H9 (cell line): ENCODE results near the gene LYRM7. TPM values are rescaled to one million over a fixed set of nuclear protein-coding genes. Genes with fewer than 3 reads are reported as not detected.
"Not testable (repeated sequence)": the region's sequence is repeated elsewhere in the genome, so short reads cannot be mapped to it uniquely, and the experiment has no call there.

Source experiments
- DNase-seq: peaks from one replicate; pipeline ENCODE4 v3.0.0-alpha.2; 2017
- H2AFZ ChIP-seq: one replicate; pipeline ENCODE4 v1.6.1; 2013; ENCODE audit warnings: mild to moderate bottlenecking, low read length, control low read depth, moderate library complexity
- H2AK5ac ChIP-seq: 2 replicates; pipeline ENCODE4 v1.6.1; 2013; ENCODE audit warnings: low read length, control low read depth, mixed read lengths; ENCODE audit not compliant: insufficient read length
- H2BK120ac ChIP-seq: one replicate; pipeline ENCODE4 v1.6.1; 2013; ENCODE audit warnings: low read depth, mild to moderate bottlenecking, low read length, control low read depth, inconsistent platforms; ENCODE audit not compliant: poor library complexity, severe bottlenecking
- H2BK12ac ChIP-seq: 2 replicates; pipeline ENCODE4 v1.6.1; 2013; ENCODE audit warnings: low read length, control low read depth, mixed read lengths, low read depth; ENCODE audit not compliant: insufficient read length
- H2BK15ac ChIP-seq: 2 replicates; pipeline ENCODE4 v1.6.1; 2013; ENCODE audit warnings: low read depth, low read length, control low read depth
- H2BK20ac ChIP-seq: one replicate; pipeline ENCODE4 v1.6.1; 2013; ENCODE audit warnings: low read depth, mild to moderate bottlenecking, low read length, control low read depth, inconsistent platforms; ENCODE audit not compliant: poor library complexity, severe bottlenecking
- H2BK5ac ChIP-seq: 2 replicates; pipeline ENCODE4 v1.6.1; 2013; ENCODE audit warnings: low read length, control low read depth, mixed read lengths; ENCODE audit not compliant: insufficient read length
- H3K14ac ChIP-seq: 2 replicates; pipeline ENCODE4 v1.6.1; 2013; ENCODE audit warnings: low read length, control low read depth; ENCODE audit not compliant: insufficient read depth
- H3K18ac ChIP-seq: 2 replicates; pipeline ENCODE4 v1.6.1; 2013; ENCODE audit warnings: low read depth, mild to moderate bottlenecking, mixed read lengths, low read length, control low read depth; ENCODE audit not compliant: insufficient read length
- H3K23ac ChIP-seq: 2 replicates; pipeline ENCODE4 v1.6.1; 2013; ENCODE audit warnings: low read length, control low read depth, mixed read lengths, low read depth; ENCODE audit not compliant: insufficient read length
- H3K23me2 ChIP-seq: 2 replicates; pipeline ENCODE4 v1.6.1; 2013; ENCODE audit warnings: low read depth, mild to moderate bottlenecking, mixed read lengths, low read length, control low read depth; ENCODE audit not compliant: insufficient read length, poor library complexity, severe bottlenecking
- H3K27ac ChIP-seq: 2 replicates; pipeline ENCODE4 v1.5.1; 2013; ENCODE audit warnings: low read length, control low read depth, mixed read lengths, low read depth; ENCODE audit not compliant: insufficient read length
- H3K27me3 ChIP-seq: 2 replicates; pipeline ENCODE4 v1.6.1; 2013; ENCODE audit warnings: low read length, control low read depth, inconsistent platforms; ENCODE audit not compliant: insufficient read depth
- H3K4ac ChIP-seq: 2 replicates; pipeline ENCODE4 v1.6.1; 2013; ENCODE audit warnings: low read depth, mild to moderate bottlenecking, control low read depth, inconsistent platforms, low read length, moderate library complexity
- H3K4me1 ChIP-seq: 2 replicates; pipeline ENCODE4 v1.6.1; 2013; ENCODE audit warnings: low read length, control low read depth, inconsistent platforms; ENCODE audit not compliant: insufficient read depth
- H3K4me2 ChIP-seq: 2 replicates; pipeline ENCODE4 v1.6.1; 2013; ENCODE audit warnings: low read length, control low read depth, mixed read lengths; ENCODE audit not compliant: insufficient read length, insufficient read depth
- H3K56ac ChIP-seq: 2 replicates; pipeline ENCODE4 v1.6.1; 2013; ENCODE audit warnings: low read depth, mild to moderate bottlenecking, mixed read lengths, low read length, control low read depth; ENCODE audit not compliant: insufficient read length
- H3K79me1 ChIP-seq: 2 replicates; pipeline ENCODE4 v1.6.1; 2013; ENCODE audit warnings: low read depth, mild to moderate bottlenecking, moderate library complexity, low read length, control low read depth, inconsistent platforms; ENCODE audit not compliant: insufficient read depth, poor library complexity, severe bottlenecking
- H3K79me2 ChIP-seq: 2 replicates; pipeline ENCODE4 v1.6.1; 2013; ENCODE audit warnings: low read length, control low read depth, inconsistent platforms; ENCODE audit not compliant: insufficient read depth
- H3K9ac ChIP-seq: 2 replicates; pipeline ENCODE4 v1.6.1; 2013; ENCODE audit warnings: low read length, control low read depth, mixed read lengths; ENCODE audit not compliant: insufficient read length; ENCODE audit errors: extremely low read depth
- H3K9me3 ChIP-seq: one replicate; pipeline ENCODE4 v1.6.1; 2013; ENCODE audit warnings: low read depth, low read length, inconsistent platforms; ENCODE audit not compliant: control insufficient read depth
- H3T11ph ChIP-seq: one replicate; pipeline ENCODE4 v1.6.1; 2013; ENCODE audit warnings: mild to moderate bottlenecking, low read length, control low read depth, inconsistent platforms
- H4K20me1 ChIP-seq: one replicate; pipeline ENCODE4 v1.6.1; 2013; ENCODE audit not compliant: control insufficient read depth, insufficient read length, insufficient read depth
- H4K5ac ChIP-seq: 2 replicates; pipeline ENCODE4 v1.6.1; 2013; ENCODE audit warnings: low read depth, mild to moderate bottlenecking, mixed read lengths, low read length, control low read depth; ENCODE audit not compliant: insufficient read length
- H4K8ac ChIP-seq: replicated peaks from 2 replicates; pipeline ENCODE4 v1.6.1; 2013; ENCODE audit warnings: low read length, control low read depth, mixed read lengths, low read depth; ENCODE audit not compliant: insufficient read length
- H4K91ac ChIP-seq: 2 replicates; pipeline ENCODE4 v1.6.1; 2013; ENCODE audit warnings: low read depth, mild to moderate bottlenecking, moderate library complexity, mixed read lengths, low read length, control low read depth; ENCODE audit not compliant: insufficient read length
- H3K27ac Mint-ChIP-seq, 3 experiments: 2 replicates in 2 of 3; 3 replicates in 1 of 3; pipeline ENCODE4 v1.8.0; 2020 to 2021; ENCODE audit warnings: mixed read lengths in 3 of 3, mild to moderate bottlenecking in 1 of 3, moderate library complexity in 1 of 3
- H3K27me3 Mint-ChIP-seq: 2 replicates; pipeline ENCODE4 v1.8.0; 2021; ENCODE audit warnings: low read depth, mild to moderate bottlenecking, moderate library complexity, mixed read lengths
- H3K36me3 Mint-ChIP-seq, 3 experiments: 2 replicates in 2 of 3; 3 replicates in 1 of 3; pipeline ENCODE4 v1.8.0; 2020 to 2021; ENCODE audit warnings: low read depth in 3 of 3, mixed read lengths in 3 of 3; ENCODE audit not compliant: insufficient read depth in 1 of 3
- H3K4me1 Mint-ChIP-seq, 2 experiments: 2 replicates each; pipeline ENCODE4 v1.8.0; 2020; ENCODE audit warnings: mixed read lengths in 2 of 2
- H3K4me3 Mint-ChIP-seq, 2 experiments: 2 replicates in 1 of 2; 3 replicates in 1 of 2; pipeline ENCODE4 v1.8.0; 2020 to 2021; ENCODE audit warnings: mild to moderate bottlenecking in 2 of 2, mixed read lengths in 2 of 2, moderate library complexity in 1 of 2
- H3K9me3 Mint-ChIP-seq, 2 experiments: 2 replicates in 1 of 2; 3 replicates in 1 of 2; pipeline ENCODE4 v1.8.0; 2020; ENCODE audit warnings: mild to moderate bottlenecking in 2 of 2, mixed read lengths in 2 of 2, moderate library complexity in 1 of 2
- WGBS: extraction: QIAGEN DNeasy Blood & Tissue Kit; methylation state at CpG from one replicate; pipeline ENCODE4 v1.1.7; 2013; ENCODE audit warnings: missing lambda C conversion rate, low lambda C conversion rate, mixed read lengths; ENCODE audit not compliant: insufficient read length; ENCODE audit errors: extremely low coverage; 5-methylcytosine and 5-hydroxymethylcytosine counted together
- total RNA-seq: library from RNA; stranded (reverse); gene quantifications from 2 replicates; pipeline ENCODE4 v1.2.1, GENCODE V29; 2021

LYRM7 gene
- total RNA-seq, 1 experiment from 2014 or later: 7.0 TPM

- not testable (repeated sequence) for H3K56ac ChIP-seq, H3K4me3 Mint-ChIP-seq, H3K79me1 ChIP-seq, H3K36me3 Mint-ChIP-seq, H2BK20ac ChIP-seq, H3K4me2 ChIP-seq, H3K23ac ChIP-seq, H3T11ph ChIP-seq, H4K5ac ChIP-seq, H3K23me2 ChIP-seq, H4K91ac ChIP-seq, H2BK5ac ChIP-seq, H3K4me1 ChIP-seq, H3K9ac ChIP-seq, H3K18ac ChIP-seq, H2AFZ ChIP-seq, H2BK120ac ChIP-seq, H3K79me2 ChIP-seq, H4K8ac ChIP-seq, H3K27ac ChIP-seq, DNase-seq, H3K9me3 ChIP-seq, H3K4me1 Mint-ChIP-seq, H3K4ac ChIP-seq, H3K27ac Mint-ChIP-seq, H2BK12ac ChIP-seq, H4K20me1 ChIP-seq, H2BK15ac ChIP-seq, H3K27me3 Mint-ChIP-seq, H3K14ac ChIP-seq, H2AK5ac ChIP-seq, H3K27me3 ChIP-seq
- WGBS: no CpG with 5 or more reads among the region's 5 CpGs
- H3K9me3 Mint-ChIP-seq: peaks cover 6 to 15% of the 10 kb centered on the region in 2 experiments
These were observed 32.3 kb upstream of the LYRM7 start for GRCh38 chr5:131138406-131138805.
